OCI-LY3 (cell line): ENCODE results near the gene MCU.

Source experiments
- H2AFZ ChIP-seq: fragments of 200-600, 300-600 bp; shearing (Covaris generic); 2 replicates; pipeline ENCODE4 v1.6.0; 2014; ENCODE audit warnings: antibody characterized with exemption, low read depth, low read length
- H3K27ac ChIP-seq: fragments of 200-600, 300-600 bp; sonication (generic); 2 replicates; pipeline ENCODE4 v1.5.1; 2014; ENCODE audit warnings: mild to moderate bottlenecking, low read length, moderate library complexity, mixed read lengths
- H3K27me3 ChIP-seq: fragments of 200-600, 300-600 bp; sonication (generic); 2 replicates; pipeline ENCODE4 v1.6.1; 2014; ENCODE audit warnings: low read depth, low read length, mixed read lengths
- H3K36me3 ChIP-seq: fragments of 200-600, 300-600 bp; sonication (generic); replicated peaks from 2 replicates; pipeline ENCODE3; 2014; ENCODE audit warnings: low read depth, low read length, mixed read lengths
- H3K4me1 ChIP-seq: fragments of 300-600, 200-600 bp; sonication (generic); 2 replicates; pipeline ENCODE4 v1.6.1; 2014; ENCODE audit warnings: low read length, mixed read lengths
- H3K4me2 ChIP-seq: fragments of 200-600, 300-600 bp; sonication (generic); 2 replicates; pipeline ENCODE4 v1.6.1; 2014; ENCODE audit warnings: low read length, mixed read lengths
- H3K4me3 ChIP-seq: fragments of 300-600, 200-600 bp; sonication (generic); 2 replicates; pipeline ENCODE4 v1.5.1; 2014; ENCODE audit warnings: antibody characterized with exemption, mild to moderate bottlenecking, low read length, moderate library complexity
- H3K79me2 ChIP-seq: fragments of 300-600, 200-600 bp; shearing (Covaris generic); 2 replicates; pipeline ENCODE4 v1.6.1; 2014; ENCODE audit warnings: mild to moderate bottlenecking, low read length, mixed read lengths
- H3K9ac ChIP-seq: fragments of 300-600, 200-600 bp; shearing (Covaris generic); 2 replicates; pipeline ENCODE4 v1.6.0; 2014; ENCODE audit warnings: mild to moderate bottlenecking, low read length, moderate library complexity
- H3K9me3 ChIP-seq: fragments of 200-600, 300-600 bp; shearing (Covaris generic); 2 replicates; pipeline ENCODE4 v1.6.1; 2014; ENCODE audit warnings: low read length, mixed read lengths; ENCODE audit not compliant: insufficient read depth
- H4K20me1 ChIP-seq: fragments of 200-600, 300-600 bp; sonication (generic); 2 replicates; pipeline ENCODE4 v1.6.1; 2016; ENCODE audit warnings: low read length, mixed read lengths; ENCODE audit not compliant: insufficient read depth
- EZH2phosphoT487 ChIP-seq: fragments of 200-600 bp; shearing (Covaris generic); IDR thresholded peaks from 2 replicates; pipeline ENCODE4 v1.6.1; 2018; ENCODE audit warnings: antibody characterized with exemption, mixed run types, low read depth
- TF ChIP-seq, protein P1 (sequence below): fragments of 200-600, 300-600 bp; sonication (generic); IDR thresholded peaks from 2 replicates; pipeline ENCODE4 v1.5.1; 2014; ENCODE audit warnings: antibody characterized with exemption, low read length, low read depth

The MCU gene

DNA sequence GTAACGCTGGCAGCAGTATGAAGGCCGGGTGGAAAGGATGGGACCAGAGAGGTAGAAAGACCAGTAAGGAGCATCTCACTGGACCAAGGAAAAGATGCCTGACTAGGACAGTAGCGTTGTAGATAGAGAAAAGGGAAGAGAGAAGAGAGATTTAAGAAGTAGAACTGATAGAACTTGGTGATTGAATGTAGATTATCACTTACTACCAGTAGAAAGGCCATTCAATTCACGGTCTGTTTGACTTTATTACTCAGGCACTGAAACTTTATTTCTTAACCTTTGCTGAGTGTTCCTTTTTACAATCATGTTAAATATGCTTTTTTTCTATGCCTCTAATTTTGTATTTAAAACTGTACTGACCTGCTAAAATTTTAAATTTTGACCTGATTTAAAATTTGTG lies 12.2 kb downstream of the MCU start:
- H3K9me3 ChIP-seq: no peaks in the 10 kb centered on the region

DNA sequence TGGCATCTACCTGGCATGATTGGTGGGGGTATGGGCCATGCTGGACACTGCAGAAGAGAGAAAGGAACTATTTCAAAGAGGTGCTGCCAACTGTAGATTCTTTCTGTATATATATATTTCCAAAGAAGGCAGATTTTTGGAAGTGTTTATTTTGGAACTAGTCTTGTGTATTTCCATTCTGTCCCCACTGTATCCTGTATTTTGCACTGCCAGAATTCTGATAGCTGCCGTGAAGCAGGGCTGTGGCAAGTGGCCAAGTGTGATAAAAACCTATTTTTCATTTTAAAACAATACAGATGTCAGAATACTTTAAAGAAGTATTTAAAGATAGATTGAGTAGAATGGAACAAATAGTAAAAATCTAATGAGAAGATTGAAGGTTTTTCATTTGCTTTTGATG lies 17.1 kb downstream of the MCU start:
- Histone ChIP-seq H3K4me2 (no peak overlapping the region), H2AFZ (no peak overlapping the region), H3K4me1 (no peaks in the 10 kb centered on the region), H3K27ac (no peak overlapping the region), H4K20me1 (no peaks in the 10 kb centered on the region; the same call in 1 of the 2 replicates), H3K36me3 (no peaks in the 10 kb centered on the region), H3K9ac (no peak overlapping the region), H3K9me3 (no peaks in the 10 kb centered on the region), H3K27me3 (no peaks in the 10 kb centered on the region), H3K4me3 (no peak overlapping the region), H3K79me2 (no peaks in the 10 kb centered on the region)
- TF ChIP-seq, protein P1, sequence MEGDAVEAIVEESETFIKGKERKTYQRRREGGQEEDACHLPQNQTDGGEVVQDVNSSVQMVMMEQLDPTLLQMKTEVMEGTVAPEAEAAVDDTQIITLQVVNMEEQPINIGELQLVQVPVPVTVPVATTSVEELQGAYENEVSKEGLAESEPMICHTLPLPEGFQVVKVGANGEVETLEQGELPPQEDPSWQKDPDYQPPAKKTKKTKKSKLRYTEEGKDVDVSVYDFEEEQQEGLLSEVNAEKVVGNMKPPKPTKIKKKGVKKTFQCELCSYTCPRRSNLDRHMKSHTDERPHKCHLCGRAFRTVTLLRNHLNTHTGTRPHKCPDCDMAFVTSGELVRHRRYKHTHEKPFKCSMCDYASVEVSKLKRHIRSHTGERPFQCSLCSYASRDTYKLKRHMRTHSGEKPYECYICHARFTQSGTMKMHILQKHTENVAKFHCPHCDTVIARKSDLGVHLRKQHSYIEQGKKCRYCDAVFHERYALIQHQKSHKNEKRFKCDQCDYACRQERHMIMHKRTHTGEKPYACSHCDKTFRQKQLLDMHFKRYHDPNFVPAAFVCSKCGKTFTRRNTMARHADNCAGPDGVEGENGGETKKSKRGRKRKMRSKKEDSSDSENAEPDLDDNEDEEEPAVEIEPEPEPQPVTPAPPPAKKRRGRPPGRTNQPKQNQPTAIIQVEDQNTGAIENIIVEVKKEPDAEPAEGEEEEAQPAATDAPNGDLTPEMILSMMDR: no peak
- TF ChIP-seq EZH2phosphoT487: no peak

More for the DNA sequence above, 12.2 kb downstream of the MCU start:
- peaks cover 5% of the 10 kb centered on the region for H3K79me2 ChIP-seq
- no peaks in the 10 kb centered on the region for H3K4me1 ChIP-seq
- H3K36me3 ChIP-seq: no peaks in the 10 kb centered on the region
- H3K27me3 ChIP-seq: no peaks in the 10 kb centered on the region
- no peak for TF ChIP-seq EZH2phosphoT487
- TF ChIP-seq, protein P1: no peak
- H3K4me3 ChIP-seq: no peak overlapping the region
- no peak overlapping the region for H3K4me2 ChIP-seq
- H3K9ac ChIP-seq: no peak overlapping the region
- no peaks in the 10 kb centered on the region; the same call in 1 of the 2 replicates for H4K20me1 ChIP-seq
- H2AFZ ChIP-seq: no peak overlapping the region
- no peak overlapping the region for H3K27ac ChIP-seq

DNA sequence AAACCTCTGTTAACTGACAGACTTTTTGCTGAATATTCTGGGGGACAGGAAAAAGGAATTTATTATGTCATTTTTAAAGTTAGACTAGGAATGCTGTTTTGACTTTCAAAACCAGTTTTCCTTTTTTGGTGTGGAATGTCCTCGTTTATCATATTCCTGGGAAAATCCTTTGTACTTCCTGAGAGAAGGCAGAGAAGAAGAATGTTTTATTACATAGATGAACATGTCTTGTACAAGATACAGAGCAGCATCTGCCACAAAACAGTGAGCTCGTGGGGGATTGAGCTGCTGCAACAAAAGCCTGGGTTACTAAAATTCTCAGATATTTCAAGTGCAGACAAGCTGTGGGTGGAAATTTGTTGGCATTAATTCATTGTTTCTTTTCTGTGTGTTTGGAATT lies 20.2 kb downstream of the MCU start:
- TF ChIP-seq EZH2phosphoT487: no peak
- TF ChIP-seq, protein P1: no peak
- Histone ChIP-seq H3K4me3 (no peak overlapping the region), H3K27ac (no peak overlapping the region)

DNA sequence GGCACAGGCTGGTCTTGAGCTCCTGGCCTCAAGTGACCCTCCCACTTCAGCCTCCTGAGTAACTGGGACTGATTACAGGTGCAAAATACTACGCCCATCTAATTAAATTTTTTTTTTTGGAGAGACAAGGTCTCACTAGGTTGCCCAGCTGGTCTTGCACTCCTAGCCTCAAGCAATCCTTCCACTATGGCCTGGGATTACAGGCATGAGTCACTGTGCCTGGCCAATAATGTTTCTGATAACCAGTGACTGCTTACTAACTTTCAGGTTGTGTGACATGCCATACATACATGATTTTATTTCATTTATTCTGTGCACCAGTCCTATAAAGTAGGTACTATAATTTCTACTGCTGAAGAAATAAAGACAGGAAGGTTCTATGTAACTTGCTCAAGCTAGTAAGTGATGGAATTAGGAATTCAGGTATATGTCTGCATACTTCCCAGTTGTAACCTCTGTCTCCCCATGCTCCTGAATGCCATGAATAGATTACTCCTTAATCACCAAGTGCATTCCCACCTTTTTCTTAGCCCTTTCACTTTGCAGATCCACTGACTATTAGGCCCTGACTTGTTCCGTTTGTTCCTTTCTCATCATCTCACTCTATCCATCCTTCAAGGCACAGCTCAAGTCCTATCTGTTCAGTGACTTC lies 28.1 kb downstream of the MCU start:
- H3K4me3 ChIP-seq: no peak overlapping the region
- no peaks in the 10 kb centered on the region for H3K9me3 ChIP-seq
- no peaks in the 10 kb centered on the region for H3K4me1 ChIP-seq
- no peak overlapping the region for H3K4me2 ChIP-seq
- H3K79me2 ChIP-seq: no peaks in the 10 kb centered on the region
- H2AFZ ChIP-seq: no peak overlapping the region
- no peaks in the 10 kb centered on the region for H3K36me3 ChIP-seq
- H3K9ac ChIP-seq: no peak overlapping the region
- TF ChIP-seq, protein P1: no peak
- TF ChIP-seq EZH2phosphoT487: no peak
- no peak overlapping the region for H3K27ac ChIP-seq
- H4K20me1 ChIP-seq: no peaks in the 10 kb centered on the region
- no peaks in the 10 kb centered on the region for H3K27me3 ChIP-seq

More for the DNA sequence above, 20.2 kb downstream of the MCU start:
- Histone ChIP-seq H3K79me2 (no peaks in the 10 kb centered on the region), H3K9ac (no peak overlapping the region), H3K27me3 (no peaks in the 10 kb centered on the region), H3K4me2 (no peak overlapping the region), H2AFZ (no peak overlapping the region), H3K9me3 (no peaks in the 10 kb centered on the region), H3K4me1 (no peaks in the 10 kb centered on the region), H3K36me3 (no peaks in the 10 kb centered on the region), H4K20me1 (no peaks in the 10 kb centered on the region; the same call in 1 of the 2 replicates)
